Stimulated activated effector memory CD8-positive, alpha-beta T cell treated with anti-CD3 and anti-CD28 coated beads, Interleukin-12 subunit alpha, Interleukin-12 subunit beta, amount 100 ng/mL, for 72 hours (primary cell): ENCODE results near the gene ACSF2.
"Not testable (repeated sequence)": the region's sequence is repeated elsewhere in the genome, so short reads cannot be mapped to it uniquely, and the experiment has no call there.

Source experiments
- ATAC-seq: fragments of 150-1000 bp; cut with Tn5 transposase; 2 replicates; pipeline ENCODE4 v1.10.0; 2021
- DNase-seq, 2 donors: peaks; one replicate each; pipeline ENCODE4 v3.0.0; 2021 to 2022; ENCODE audit warnings: low spot score in 2 of 2
- H3K27ac Mint-ChIP-seq: one replicate; pipeline ENCODE4 v1.8.0; 2022; ENCODE audit warnings: mild to moderate bottlenecking, mixed read lengths
- H3K36me3 Mint-ChIP-seq: one replicate; pipeline ENCODE4 v1.8.0; 2022; ENCODE audit warnings: mild to moderate bottlenecking, mixed read lengths
- H3K4me1 Mint-ChIP-seq: one replicate; pipeline ENCODE4 v1.8.0; 2022; ENCODE audit warnings: mixed read lengths
- H3K4me3 Mint-ChIP-seq: one replicate; pipeline ENCODE4 v1.8.0; 2022; ENCODE audit warnings: mild to moderate bottlenecking, mixed read lengths
- H3K9me3 Mint-ChIP-seq: one replicate; pipeline ENCODE4 v1.8.0; 2022; ENCODE audit warnings: mixed read lengths

ACSF2 gene

GRCh38 chr17:50424246-50424995 lies 1.6 kb upstream of the ACSF2 start:
- no peak overlapping the region for H3K27ac Mint-ChIP-seq

GRCh38 chr17:50424996-50425681 lies 879 bp upstream of the ACSF2 start:
- H3K9me3 Mint-ChIP-seq = no peaks in the 10 kb centered on the region
- no peaks in the 10 kb centered on the region for H3K36me3 Mint-ChIP-seq
- peaks cover 35% of the 10 kb centered on the region for H3K4me1 Mint-ChIP-seq
- ATAC-seq (no peak), DNase-seq (no peak)
- peak overlapping the region; percentile 79 for H3K4me3 Mint-ChIP-seq
- H3K27ac Mint-ChIP-seq = peak overlapping the region; percentile 88

More at GRCh38 chr17:50424246-50424995, 1.6 kb upstream of the ACSF2 start:
- ATAC-seq = no peak
- H3K4me3 Mint-ChIP-seq = no peak overlapping the region
- no peak for DNase-seq
- H3K4me1 Mint-ChIP-seq = peaks cover 36% of the 10 kb centered on the region
- no peaks in the 10 kb centered on the region for H3K36me3 Mint-ChIP-seq
- no peaks in the 10 kb centered on the region for H3K9me3 Mint-ChIP-seq

GRCh38 chr17:50426472-50426782 lies 409 bp downstream of the ACSF2 start:
- Mint-ChIP-seq H3K9me3 (no peaks in the 10 kb centered on the region), H3K4me1 (peaks cover 30% of the 10 kb centered on the region), H3K36me3 (no peaks in the 10 kb centered on the region), H3K27ac (peak overlapping the region; percentile 88), H3K4me3 (peak overlapping the region; percentile 79)
- no peak for DNase-seq
- ATAC-seq = peak; percentile 2

GRCh38 chr17:50426814-50427787 lies 1.1 kb downstream of the ACSF2 start:
- Mint-ChIP-seq H3K9me3 (no peaks in the 10 kb centered on the region), H3K36me3 (no peaks in the 10 kb centered on the region), H3K27ac (peak overlapping the region; percentile 88), H3K4me3 (peak overlapping the region; percentile 79), H3K4me1 (peaks cover 25% of the 10 kb centered on the region)
- DNase-seq (peak in 1 of 2 donors; percentile 67), ATAC-seq (peak; percentile 56)

GRCh38 chr17:50428126-50428525 lies 2.1 kb downstream of the ACSF2 start:
- H3K4me1 Mint-ChIP-seq = peaks cover 25% of the 10 kb centered on the region
- peak overlapping the region; percentile 79 for H3K4me3 Mint-ChIP-seq
- not testable (repeated sequence) for DNase-seq, H3K27ac Mint-ChIP-seq, H3K9me3 Mint-ChIP-seq, H3K36me3 Mint-ChIP-seq, ATAC-seq

- Mint-ChIP-seq H3K36me3 (no peaks in the 10 kb centered on the region), H3K27ac (no peak overlapping the region), H3K4me3 (no peak overlapping the region), H3K9me3 (no peaks in the 10 kb centered on the region), H3K4me1 (peaks cover 25% of the 10 kb centered on the region)
- no peak for DNase-seq
- no peak for ATAC-seq
Measured at GRCh38 chr17:50428831-50429424, 2.9 kb downstream of the ACSF2 start.

- no peak overlapping the region for H3K27ac Mint-ChIP-seq
- H3K4me3 Mint-ChIP-seq = no peak overlapping the region
- DNase-seq (no peak), ATAC-seq (no peak)
- no peaks in the 10 kb centered on the region for H3K9me3 Mint-ChIP-seq
- H3K4me1 Mint-ChIP-seq = peaks cover 25% of the 10 kb centered on the region
- H3K36me3 Mint-ChIP-seq = no peaks in the 10 kb centered on the region
Measured at GRCh38 chr17:50429793-50430192, 3.8 kb downstream of the ACSF2 start.

- no peak overlapping the region for H3K4me3 Mint-ChIP-seq
- H3K27ac Mint-ChIP-seq = no peak overlapping the region
- ATAC-seq (no peak), DNase-seq (no peak)
- no peaks in the 10 kb centered on the region for H3K36me3 Mint-ChIP-seq
- H3K4me1 Mint-ChIP-seq = peaks cover 16% of the 10 kb centered on the region
- no peaks in the 10 kb centered on the region for H3K9me3 Mint-ChIP-seq
Measured at GRCh38 chr17:50430821-50431618, 5.0 kb downstream of the ACSF2 start.

GRCh38 chr17:50432125-50432762 lies 6.2 kb downstream of the ACSF2 start:
- H3K27ac Mint-ChIP-seq = peak overlapping the region; percentile 24
- DNase-seq = no peak
- no peak for ATAC-seq
- H3K36me3 Mint-ChIP-seq = no peaks in the 10 kb centered on the region
- no peaks in the 10 kb centered on the region for H3K9me3 Mint-ChIP-seq
- peaks cover 9% of the 10 kb centered on the region for H3K4me1 Mint-ChIP-seq
- H3K4me3 Mint-ChIP-seq = no peak overlapping the region

- ATAC-seq (no peak), DNase-seq (no peak)
- Mint-ChIP-seq H3K4me3 (no peak overlapping the region), H3K9me3 (no peaks in the 10 kb centered on the region), H3K36me3 (no peaks in the 10 kb centered on the region), H3K27ac (no peak overlapping the region), H3K4me1 (peaks cover 5% of the 10 kb centered on the region)
Measured at GRCh38 chr17:50437409-50437808, 11.4 kb downstream of the ACSF2 start.

- ATAC-seq = no peak
- DNase-seq = no peak
- H3K9me3 Mint-ChIP-seq = no peaks in the 10 kb centered on the region
- H3K4me3 Mint-ChIP-seq = no peak overlapping the region
- H3K27ac Mint-ChIP-seq = peak overlapping the region; percentile 26
- H3K36me3 Mint-ChIP-seq = no peaks in the 10 kb centered on the region
- H3K4me1 Mint-ChIP-seq = peaks cover 5% of the 10 kb centered on the region
Measured at GRCh38 chr17:50439008-50439407, 13.0 kb downstream of the ACSF2 start.

GRCh38 chr17:50440172-50440837 lies 14.3 kb downstream of the ACSF2 start:
- H3K4me3 Mint-ChIP-seq = no peak overlapping the region
- H3K9me3 Mint-ChIP-seq = no peaks in the 10 kb centered on the region
- no peak overlapping the region for H3K27ac Mint-ChIP-seq
- no peaks in the 10 kb centered on the region for H3K36me3 Mint-ChIP-seq
- DNase-seq (no peak), ATAC-seq (no peak)
- H3K4me1 Mint-ChIP-seq = peaks cover 5% of the 10 kb centered on the region

- DNase-seq = no peak
- Mint-ChIP-seq H3K9me3 (no peaks in the 10 kb centered on the region), H3K4me1 (peaks cover 5% of the 10 kb centered on the region), H3K4me3 (no peak overlapping the region), H3K27ac (no peak overlapping the region), H3K36me3 (no peaks in the 10 kb centered on the region)
- ATAC-seq = no peak
Measured at GRCh38 chr17:50440838-50441829, 15.1 kb downstream of the ACSF2 start.
